ENCODE data around the gene P2RY14. TPM values are rescaled to one million over a fixed set of nuclear protein-coding genes. Genes with fewer than 3 reads are reported as not detected.
"Not testable (repeated sequence)": the region's sequence is repeated elsewhere in the genome, so short reads cannot be mapped to it uniquely, and the experiment has no call there.

P2RY14 gene
- total RNA-seq, 2 experiments from 2014 or later: 1.2 to 1.4 TPM

DNA sequence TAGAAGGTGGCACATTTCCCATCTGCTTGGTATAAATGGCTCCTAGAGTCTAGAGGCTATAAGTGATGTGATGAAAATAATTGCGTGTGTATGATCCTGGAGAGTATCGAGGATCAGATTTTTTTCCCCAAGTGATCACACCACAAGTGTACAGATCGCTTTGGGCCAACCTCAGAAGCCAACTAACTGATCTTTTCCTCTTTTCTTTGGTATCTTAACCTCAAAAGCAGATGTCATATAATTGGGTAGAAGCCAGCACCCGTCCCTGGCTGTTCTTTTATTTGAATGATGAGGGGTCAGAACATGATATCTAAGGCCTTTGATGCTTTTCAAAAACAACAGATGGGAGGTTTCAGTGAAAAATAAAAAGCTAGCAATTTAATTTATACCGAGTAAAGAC lies 3.3 kb downstream of the P2RY14 start:
- Mint-ChIP-seq H3K27ac (no peak overlapping the region), H3K27me3 (no peaks in the 10 kb centered on the region), H3K9me3 (no peaks in the 10 kb centered on the region), H3K4me3 (no peak overlapping the region), H3K36me3 (ENCODE audit: low read depth) (peaks cover 5% of the 10 kb centered on the region), H3K4me1 (peaks cover 55% of the 10 kb centered on the region)
- ChIA-PET POLR2A (interaction anchor here (1.0 to 4.2 kb wide), 7 partner anchors 27 to 104 kb away, joined by 3 to 16 read pairs (median 4); partner anchors contain the start of gene GPR171), CTCF (interaction anchor here (1.5 to 8.2 kb wide), 2 partner anchors 13 to 48 kb away, joined by 3 to 160 read pairs; no protein-coding TSS in a partner anchor)
- no peak for DNase-seq

GRCh38 chr3:151269631-151270030 lies 8.7 kb downstream of the P2RY14 start:
- ChIA-PET CTCF (interaction anchor here (2.9 kb wide), 1 partner anchor 101 kb away, joined by 17 read pairs; no protein-coding TSS in a partner anchor), POLR2A (no interaction called here)
- H3K4me1 Mint-ChIP-seq: peaks cover 38% of the 10 kb centered on the region
- no peak overlapping the region for H3K4me3 Mint-ChIP-seq
- H3K27ac Mint-ChIP-seq: no peak overlapping the region
- H3K27me3 Mint-ChIP-seq: no peaks in the 10 kb centered on the region
- H3K36me3 Mint-ChIP-seq (ENCODE audit: low read depth): peaks cover under 1% of the 10 kb centered on the region
- no peak for DNase-seq
- H3K9me3 Mint-ChIP-seq: no peaks in the 10 kb centered on the region

- CTCF ChIA-PET: interaction anchor here (0.5 to 3.1 kb wide), 11 partner anchors 9 to 100 kb away, joined by 3 to 26 read pairs (median 4); partner anchors contain the start of gene P2RY14
- Mint-ChIP-seq H3K36me3 (ENCODE audit: low read depth) (no peaks in the 10 kb centered on the region), H3K4me1 (peaks cover 32% of the 10 kb centered on the region), H3K4me3 (peak overlapping the region; percentile 25), H3K27ac (peak overlapping the region; percentile 75), H3K9me3 (no peaks in the 10 kb centered on the region), H3K27me3 (no peaks in the 10 kb centered on the region)
- peak; percentile 61 for DNase-seq
- POLR2A ChIA-PET: interaction anchor here (0.8 to 2.2 kb wide), 11 partner anchors 9 to 989 kb away, joined by 3 to 9 read pairs (median 4); partner anchors contain the start of genes GPR171 and P2RY14
Observed at GRCh38 chr3:151268267-151269235, 9.8 kb downstream of the P2RY14 start.

DNA sequence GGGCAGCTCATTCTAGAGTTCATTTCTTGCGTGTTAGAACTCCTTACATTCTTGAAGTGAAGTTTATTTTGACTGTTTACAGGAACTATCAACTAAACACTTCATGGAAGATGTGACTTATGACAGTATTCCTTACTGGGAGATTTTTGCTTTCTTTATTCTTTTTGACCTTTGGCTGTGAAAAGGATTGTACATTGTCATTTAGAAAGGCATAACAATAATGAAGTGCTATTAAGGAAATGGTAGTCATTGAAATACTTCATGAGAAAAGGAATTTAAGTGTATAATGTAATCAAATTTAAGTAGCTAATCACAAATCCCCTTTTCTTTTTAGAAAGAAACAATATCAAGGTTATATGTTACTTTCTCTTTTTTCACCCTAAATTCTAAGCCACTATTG lies 11.3 kb downstream of the P2RY14 start:
- peaks cover 30% of the 10 kb centered on the region for H3K4me1 Mint-ChIP-seq
- no peak overlapping the region for H3K4me3 Mint-ChIP-seq
- no peaks in the 10 kb centered on the region for H3K9me3 Mint-ChIP-seq
- ChIA-PET CTCF (interaction anchor here (1.2 to 3.1 kb wide), 5 partner anchors 10 to 99 kb away, joined by 4 to 26 read pairs (median 17); partner anchors contain the start of gene P2RY14), POLR2A (interaction anchor here (2.1 to 2.2 kb wide), 2 partner anchors 9 to 67 kb away, joined by 7 to 9 read pairs; no protein-coding TSS in a partner anchor)
- no peak overlapping the region for H3K27ac Mint-ChIP-seq
- no peaks in the 10 kb centered on the region for H3K36me3 Mint-ChIP-seq (ENCODE audit: low read depth)
- no peaks in the 10 kb centered on the region for H3K27me3 Mint-ChIP-seq
- DNase-seq: no peak

DNA sequence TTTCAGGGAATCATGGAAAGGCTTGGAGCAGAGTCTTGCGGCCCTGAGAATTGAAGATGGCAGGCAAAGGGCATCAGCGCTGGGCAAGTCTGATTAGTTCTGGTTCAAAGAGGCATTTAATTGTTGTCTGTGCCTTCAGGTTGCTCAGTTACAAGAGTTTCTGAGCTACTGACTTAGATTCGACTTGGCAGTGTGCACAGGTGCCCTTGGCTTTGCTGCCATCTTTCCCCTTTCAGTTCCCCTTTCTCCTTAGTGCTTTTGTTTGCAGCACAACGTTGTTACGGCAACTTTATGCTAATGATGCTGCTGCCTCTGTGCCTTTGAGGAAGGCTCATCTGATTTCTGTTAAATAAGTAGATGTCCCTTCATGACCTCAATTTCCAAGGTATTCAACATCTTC lies 12.5 kb downstream of the P2RY14 start:
- Mint-ChIP-seq H3K4me3 (no peak overlapping the region), H3K27ac (no peak overlapping the region), H3K9me3 (no peaks in the 10 kb centered on the region), H3K36me3 (ENCODE audit: low read depth) (no peaks in the 10 kb centered on the region), H3K4me1 (peaks cover 28% of the 10 kb centered on the region), H3K27me3 (no peaks in the 10 kb centered on the region)
- no peak for DNase-seq
- ChIA-PET POLR2A (no interaction called here), CTCF (interaction anchor here (2.4 to 3.1 kb wide), 2 partner anchors 13 to 18 kb away, joined by 7 to 18 read pairs; partner anchors contain the start of gene P2RY14)

DNA sequence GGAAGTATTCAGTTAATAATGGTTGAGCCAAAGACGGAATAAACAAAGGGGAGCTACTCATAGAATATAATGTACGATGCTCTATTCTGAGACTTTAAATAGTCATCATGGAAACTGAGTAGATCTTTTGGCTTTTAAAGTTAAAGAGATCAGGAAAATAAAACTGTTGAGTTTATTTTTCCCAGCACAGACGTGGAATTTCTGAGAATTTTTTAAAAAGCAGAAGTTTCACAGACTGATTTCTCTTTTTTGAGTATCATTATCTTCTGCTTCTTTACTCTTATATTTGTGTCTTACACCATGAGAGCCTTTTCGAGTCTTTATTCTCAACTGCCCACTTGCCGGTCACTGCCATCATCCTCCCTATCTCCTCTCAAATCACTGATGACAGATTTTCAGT lies 13.2 kb downstream of the P2RY14 start:
- no peak overlapping the region for H3K27ac Mint-ChIP-seq
- no peaks in the 10 kb centered on the region for H3K36me3 Mint-ChIP-seq (ENCODE audit: low read depth)
- CTCF ChIA-PET: interaction anchor here (1.3 to 2.4 kb wide), 2 partner anchors 19 to 37 kb away, joined by 4 to 7 read pairs; no protein-coding TSS in a partner anchor

DNA sequence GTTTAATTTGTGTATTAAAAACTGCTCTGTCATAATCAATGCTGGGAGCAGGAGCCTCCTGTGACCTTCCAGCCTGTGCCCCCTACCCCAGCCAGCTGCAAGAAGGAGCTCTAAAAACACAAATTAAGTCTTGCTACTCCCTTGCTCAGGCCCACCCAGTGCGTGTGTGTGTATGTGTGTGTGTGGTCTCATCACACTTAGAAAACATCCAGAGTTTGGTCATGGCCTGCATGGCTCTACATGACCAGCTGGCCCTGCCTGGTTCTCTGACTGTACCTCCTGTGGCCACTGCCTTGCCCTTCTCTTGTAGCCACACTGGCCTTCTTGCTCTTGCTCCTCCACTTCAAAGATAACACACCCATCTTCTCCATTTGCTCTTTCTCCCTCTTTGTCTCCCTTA lies 13.7 kb downstream of the P2RY14 start:
- Mint-ChIP-seq H3K36me3 (ENCODE audit: low read depth) (no peaks in the 10 kb centered on the region), H3K27ac (no peak overlapping the region), H3K4me3 (no peak overlapping the region), H3K27me3 (no peaks in the 10 kb centered on the region), H3K9me3 (no peaks in the 10 kb centered on the region), H3K4me1 (peaks cover 20% of the 10 kb centered on the region)
- DNase-seq: no peak
- POLR2A ChIA-PET: no interaction called here
- CTCF ChIA-PET: interaction anchor here (1.0 to 1.3 kb wide), 2 partner anchors 34 to 36 kb away, joined by 3 to 4 read pairs; no protein-coding TSS in a partner anchor

More for the DNA sequence above, 13.2 kb downstream of the P2RY14 start:
- no peaks in the 10 kb centered on the region for H3K27me3 Mint-ChIP-seq
- POLR2A ChIA-PET: no interaction called here
- H3K9me3 Mint-ChIP-seq: no peaks in the 10 kb centered on the region
- H3K4me1 Mint-ChIP-seq: peaks cover 24% of the 10 kb centered on the region
- DNase-seq: no peak
- H3K4me3 Mint-ChIP-seq: no peak overlapping the region

GRCh38 chr3:151262871-151263525 lies 15.3 kb downstream of the P2RY14 start:
- no peaks in the 10 kb centered on the region for H3K9me3 Mint-ChIP-seq
- CTCF ChIA-PET: interaction anchor here (1.4 to 2.2 kb wide), 3 partner anchors 28 to 95 kb away, joined by 3 to 8 read pairs (median 5); no protein-coding TSS in a partner anchor

DNA sequence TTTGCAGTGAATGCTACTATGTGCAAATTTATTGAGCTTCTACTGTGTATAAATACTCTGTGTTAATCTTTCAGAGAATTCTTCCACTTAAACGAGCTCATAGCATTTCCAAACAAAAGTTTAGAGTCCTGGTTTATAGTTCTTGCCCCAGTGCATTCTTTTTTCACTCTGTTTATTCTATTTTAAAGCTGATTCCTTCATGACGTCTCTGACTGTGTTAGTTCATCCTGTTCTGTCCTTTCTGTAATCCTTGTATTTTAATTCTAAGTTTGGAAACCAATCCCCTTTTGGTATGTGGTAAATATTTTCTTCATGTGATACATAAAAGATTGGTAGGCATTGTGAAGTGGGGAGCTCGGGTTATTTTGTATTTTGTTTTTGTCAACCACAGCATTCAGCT lies 18.7 kb downstream of the P2RY14 start:
- no peaks in the 10 kb centered on the region for H3K9me3 Mint-ChIP-seq
- H3K4me1 Mint-ChIP-seq: no peaks in the 10 kb centered on the region
- no peaks in the 10 kb centered on the region for H3K27me3 Mint-ChIP-seq
- H3K4me3 Mint-ChIP-seq: no peak overlapping the region
- ChIA-PET POLR2A (interaction anchor here (0.9 kb wide), 1 partner anchor 9 kb away, joined by 3 read pairs; no protein-coding TSS in a partner anchor), CTCF (interaction anchor here (1.0 to 3.8 kb wide), 3 partner anchors 8 to 91 kb away, joined by 3 to 12 read pairs (median 5); no protein-coding TSS in a partner anchor)
- H3K36me3 Mint-ChIP-seq (ENCODE audit: low read depth): no peaks in the 10 kb centered on the region
- DNase-seq: no peak
- no peak overlapping the region for H3K27ac Mint-ChIP-seq

More at GRCh38 chr3:151262871-151263525, 15.3 kb downstream of the P2RY14 start:
- POLR2A ChIA-PET: no interaction called here
- no peak overlapping the region for H3K27ac Mint-ChIP-seq
- no peak for DNase-seq
- H3K36me3 Mint-ChIP-seq (ENCODE audit: low read depth): no peaks in the 10 kb centered on the region
- no peaks in the 10 kb centered on the region for H3K27me3 Mint-ChIP-seq
- no peak overlapping the region for H3K4me3 Mint-ChIP-seq
- H3K4me1 Mint-ChIP-seq: peaks cover 5% of the 10 kb centered on the region

GRCh38 chr3:151256749-151257148 lies 21.6 kb downstream of the P2RY14 start:
- no peak for DNase-seq
- Mint-ChIP-seq H3K4me1 (no peaks in the 10 kb centered on the region), H3K36me3 (ENCODE audit: low read depth) (no peaks in the 10 kb centered on the region), H3K27me3 (peaks cover 6% of the 10 kb centered on the region), H3K4me3 (no peak overlapping the region), H3K9me3 (no peaks in the 10 kb centered on the region), H3K27ac (no peak overlapping the region)
- ChIA-PET CTCF (interaction anchor here (0.6 to 1.6 kb wide), 4 partner anchors 9 to 663 kb away, joined by 4 to 5 read pairs (median 4); no protein-coding TSS in a partner anchor), POLR2A (no interaction called here)

- H3K4me3 Mint-ChIP-seq: no peak overlapping the region
- DNase-seq: no peak
- CTCF ChIA-PET: interaction anchor here (2.2 kb wide), 1 partner anchor 14 kb away, joined by 5 read pairs; no protein-coding TSS in a partner anchor
- no peaks in the 10 kb centered on the region for H3K9me3 Mint-ChIP-seq
- H3K36me3 Mint-ChIP-seq (ENCODE audit: low read depth): no peaks in the 10 kb centered on the region
- peaks cover 14% of the 10 kb centered on the region for H3K27me3 Mint-ChIP-seq
- peaks cover 2% of the 10 kb centered on the region for H3K4me1 Mint-ChIP-seq
- POLR2A ChIA-PET: interaction anchor here (1.0 kb wide), 1 partner anchor 26 kb away, joined by 3 read pairs; no protein-coding TSS in a partner anchor
- H3K27ac Mint-ChIP-seq: no peak overlapping the region
Observed at GRCh38 chr3:151248772-151249337, 29.5 kb downstream of the P2RY14 start.

GRCh38 chr3:151242006-151242405 lies 36.3 kb downstream of the P2RY14 start:
- H3K4me3 Mint-ChIP-seq; H3K4me1 Mint-ChIP-seq; POLR2A ChIA-PET; H3K36me3 Mint-ChIP-seq (ENCODE audit: low read depth); H3K27me3 Mint-ChIP-seq; H3K9me3 Mint-ChIP-seq; CTCF ChIA-PET; DNase-seq; H3K27ac Mint-ChIP-seq: not testable (repeated sequence)
